ENCODE results near the gene TSGA10IP. TPM values are rescaled to one million over a fixed set of nuclear protein-coding genes. Genes with fewer than 3 reads are reported as not detected.

Gene TSGA10IP
- total RNA-seq, 3 donors from 2014 or later: not detected

DNA sequence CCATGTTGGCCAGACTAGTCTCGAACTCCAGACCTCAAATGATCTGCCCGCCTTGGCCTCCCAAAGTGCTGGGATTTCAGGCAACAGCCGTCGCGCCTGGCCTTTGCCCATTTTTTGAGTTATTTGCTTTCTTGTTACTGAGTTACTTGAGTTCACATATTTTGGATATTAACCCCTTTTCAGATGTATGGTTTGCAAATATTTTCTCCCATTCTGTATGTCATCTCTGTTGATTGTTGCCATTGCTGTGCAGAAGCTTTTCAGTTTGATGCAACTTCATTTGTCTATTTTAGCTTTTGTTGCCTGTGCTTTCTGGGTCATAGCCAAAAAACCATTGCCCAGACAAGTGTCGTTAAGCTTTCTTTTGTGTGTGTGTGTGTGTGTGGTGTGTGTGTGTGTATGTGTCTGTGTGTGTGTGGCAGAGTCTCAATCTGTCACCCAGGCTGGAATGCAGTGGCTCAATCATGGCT is 6.8 kb downstream of the TSGA10IP start:
- Histone ChIP-seq H3K36me3 (no peaks in the 10 kb centered on the region), H3K4me1 (no peaks in the 10 kb centered on the region), H3K27ac (no peak overlapping the region), H3K9me3 (no peaks in the 10 kb centered on the region), H3K27me3 (peaks cover 4 to 17% of the 10 kb centered on the region in 2 donors), H3K4me3 (no peak overlapping the region)
- DNase-seq (ENCODE audit: low spot score in 2 of 2): no peak
- intact Hi-C loops (cut with DNase I; ENCODE audit: low total_unique reads): no loop called here
- TF ChIP-seq POLR2A (IDR thresholded peaks at IDR 0.05) (no peak), POLR2AphosphoS5 (IDR thresholded peaks at IDR 0.05) (no peak)
- TF ChIP-seq, protein P1, sequence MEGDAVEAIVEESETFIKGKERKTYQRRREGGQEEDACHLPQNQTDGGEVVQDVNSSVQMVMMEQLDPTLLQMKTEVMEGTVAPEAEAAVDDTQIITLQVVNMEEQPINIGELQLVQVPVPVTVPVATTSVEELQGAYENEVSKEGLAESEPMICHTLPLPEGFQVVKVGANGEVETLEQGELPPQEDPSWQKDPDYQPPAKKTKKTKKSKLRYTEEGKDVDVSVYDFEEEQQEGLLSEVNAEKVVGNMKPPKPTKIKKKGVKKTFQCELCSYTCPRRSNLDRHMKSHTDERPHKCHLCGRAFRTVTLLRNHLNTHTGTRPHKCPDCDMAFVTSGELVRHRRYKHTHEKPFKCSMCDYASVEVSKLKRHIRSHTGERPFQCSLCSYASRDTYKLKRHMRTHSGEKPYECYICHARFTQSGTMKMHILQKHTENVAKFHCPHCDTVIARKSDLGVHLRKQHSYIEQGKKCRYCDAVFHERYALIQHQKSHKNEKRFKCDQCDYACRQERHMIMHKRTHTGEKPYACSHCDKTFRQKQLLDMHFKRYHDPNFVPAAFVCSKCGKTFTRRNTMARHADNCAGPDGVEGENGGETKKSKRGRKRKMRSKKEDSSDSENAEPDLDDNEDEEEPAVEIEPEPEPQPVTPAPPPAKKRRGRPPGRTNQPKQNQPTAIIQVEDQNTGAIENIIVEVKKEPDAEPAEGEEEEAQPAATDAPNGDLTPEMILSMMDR (IDR thresholded peaks at IDR 0.05): no peak

DNA sequence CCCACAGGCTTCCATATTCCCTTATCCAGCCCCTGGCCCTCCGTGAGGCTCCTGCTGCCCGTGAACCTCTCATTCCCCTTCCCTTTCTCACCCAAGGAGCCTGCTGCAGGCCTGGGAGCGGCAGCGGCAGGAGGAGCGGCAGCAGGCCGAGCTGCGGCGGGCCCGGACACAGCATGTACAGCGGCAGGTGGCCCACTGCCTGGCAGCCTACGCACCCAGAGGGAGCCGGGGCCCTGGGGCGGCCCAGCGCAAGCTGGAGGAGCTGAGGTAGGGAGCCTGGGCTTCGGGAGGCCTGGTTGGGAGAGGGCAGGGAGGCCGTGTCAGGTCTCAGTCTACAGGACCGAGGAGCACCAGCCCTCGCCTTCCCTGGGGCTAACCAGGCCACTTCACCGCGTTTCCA is 8.2 kb downstream of the TSGA10IP start:
- no peak for DNase-seq (ENCODE audit: low spot score in 2 of 2)
- H3K9me3 ChIP-seq: no peaks in the 10 kb centered on the region
- no peaks in the 10 kb centered on the region for H3K4me1 ChIP-seq
- intact Hi-C loops (cut with DNase I; ENCODE audit: low total_unique reads): no loop called here
- no peak for TF ChIP-seq POLR2A (IDR thresholded peaks at IDR 0.05)
- TF ChIP-seq, protein P1 (IDR thresholded peaks at IDR 0.05): no peak
- TF ChIP-seq POLR2AphosphoS5 (IDR thresholded peaks at IDR 0.05): no peak
- H3K36me3 ChIP-seq: no peaks in the 10 kb centered on the region
- peaks cover 4 to 12% of the 10 kb centered on the region in 2 donors for H3K27me3 ChIP-seq
- no peak overlapping the region for H3K27ac ChIP-seq
- no peak overlapping the region for H3K4me3 ChIP-seq

DNA sequence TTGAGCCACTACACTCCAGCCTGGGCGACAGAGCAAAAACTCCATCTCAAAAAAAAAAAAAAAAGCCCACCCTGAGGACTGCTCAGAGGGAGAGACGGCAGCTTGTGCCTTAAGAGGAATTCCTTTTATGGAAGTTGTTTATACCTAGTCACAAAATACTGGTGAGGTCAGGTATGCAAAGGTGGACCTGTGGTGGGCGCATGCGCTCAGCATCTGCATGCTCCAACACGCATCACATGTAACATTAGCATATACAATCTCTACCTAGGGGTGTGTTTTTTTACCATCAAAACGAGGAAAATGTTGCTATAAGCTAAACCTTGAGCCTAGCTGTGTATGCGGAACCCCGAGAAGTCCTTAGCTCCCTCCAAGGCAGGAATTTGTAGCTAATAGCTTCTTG is 9.5 kb downstream of the TSGA10IP start:
- intact Hi-C loops (cut with DNase I; ENCODE audit: low total_unique reads): no loop called here
- Histone ChIP-seq H3K36me3 (no peaks in the 10 kb centered on the region), H3K27me3 (peaks cover 4 to 12% of the 10 kb centered on the region in 2 donors), H3K4me3 (no peak overlapping the region), H3K4me1 (no peaks in the 10 kb centered on the region), H3K9me3 (no peaks in the 10 kb centered on the region), H3K27ac (no peak overlapping the region)
- DNase-seq (ENCODE audit: low spot score in 2 of 2): no peak
- TF ChIP-seq, protein P1 (IDR thresholded peaks at IDR 0.05): no peak
- TF ChIP-seq POLR2AphosphoS5 (IDR thresholded peaks at IDR 0.05) (no peak), POLR2A (IDR thresholded peaks at IDR 0.05) (no peak)

DNA sequence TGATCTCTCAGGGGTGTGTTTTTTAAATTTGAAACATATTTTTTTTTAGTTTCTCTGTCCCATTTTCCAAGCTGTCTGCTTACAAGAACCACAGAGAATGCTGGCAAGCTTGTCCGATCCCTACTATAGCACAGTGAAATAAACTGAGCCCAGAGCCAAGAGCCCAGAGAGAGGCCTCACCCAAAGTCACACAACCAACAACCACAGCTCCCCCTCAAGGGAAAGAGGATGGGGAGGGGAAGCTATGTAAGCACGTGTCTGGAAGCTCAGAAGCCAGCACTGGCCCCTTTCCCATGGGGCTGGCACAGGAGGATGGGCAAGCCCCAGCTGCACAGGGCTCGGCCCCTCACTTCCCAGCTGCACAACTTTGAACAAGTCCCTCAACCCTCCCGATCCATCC is 13.0 kb downstream of the TSGA10IP start:
- intact Hi-C loops (cut with DNase I; ENCODE audit: low total_unique reads): no loop called here
- Histone ChIP-seq H3K4me3 (no peak overlapping the region), H3K27me3 (peaks cover 4 to 12% of the 10 kb centered on the region in 2 donors), H3K9me3 (no peaks in the 10 kb centered on the region), H3K4me1 (peaks cover 9 to 10% of the 10 kb centered on the region in 2 donors), H3K27ac (no peak overlapping the region), H3K36me3 (no peaks in the 10 kb centered on the region)
- DNase-seq (ENCODE audit: low spot score in 2 of 2): no peak
- TF ChIP-seq, protein P1 (IDR thresholded peaks at IDR 0.05): no peak
- no peak for TF ChIP-seq POLR2A (IDR thresholded peaks at IDR 0.05)
- no peak for TF ChIP-seq POLR2AphosphoS5 (IDR thresholded peaks at IDR 0.05)

DNA sequence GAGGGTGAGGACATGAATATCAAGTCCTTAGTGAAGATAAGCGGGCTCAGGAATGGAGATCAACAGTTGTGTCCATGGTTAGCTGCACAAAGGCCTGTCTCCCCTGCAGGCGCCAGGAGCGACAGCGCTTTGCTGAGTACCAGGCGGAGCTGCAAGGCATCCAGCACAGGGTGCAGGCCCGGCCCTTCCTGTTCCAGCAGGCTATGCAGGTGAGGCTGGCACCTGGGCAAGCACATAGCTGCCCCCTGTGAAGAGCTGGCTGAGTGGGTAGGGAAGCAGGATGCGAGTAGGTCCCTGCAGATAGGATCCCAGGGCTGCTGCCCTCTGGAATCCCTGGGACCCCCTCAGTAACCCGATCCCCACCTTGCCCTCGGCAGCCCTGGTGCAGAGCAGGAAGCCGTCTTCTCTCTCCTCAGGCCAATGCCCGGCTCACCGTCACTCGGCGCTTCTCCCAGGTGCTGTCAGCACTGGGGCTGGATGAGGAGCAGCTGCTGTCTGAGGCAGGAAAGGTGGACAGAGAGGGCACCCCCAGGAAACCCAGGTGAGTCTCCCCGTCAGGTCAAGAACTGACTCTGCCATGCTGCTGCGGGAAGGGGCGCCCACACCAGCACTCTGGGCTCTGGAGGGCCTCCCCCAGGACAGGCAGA is 13.6 kb downstream of the TSGA10IP start:
- Histone ChIP-seq H3K9me3 (no peaks in the 10 kb centered on the region), H3K27ac (no peak overlapping the region), H3K27me3 (peaks cover 0 to 12% of the 10 kb centered on the region in 2 donors), H3K4me3 (no peak overlapping the region), H3K36me3 (no peaks in the 10 kb centered on the region), H3K4me1 (peaks cover 15 to 16% of the 10 kb centered on the region in 2 donors)
- DNase-seq (ENCODE audit: low spot score in 2 of 2): no peak
- intact Hi-C loops (cut with DNase I; ENCODE audit: low total_unique reads): no loop called here
- no peak for TF ChIP-seq POLR2AphosphoS5 (IDR thresholded peaks at IDR 0.05)
- no peak for TF ChIP-seq POLR2A (IDR thresholded peaks at IDR 0.05)
- TF ChIP-seq, protein P1 (IDR thresholded peaks at IDR 0.05): no peak

Measured in breast epithelium (tissue), 4 donors.